GM10266 (cell line): ENCODE results near the gene ORM1.
"Not testable (repeated sequence)": the region's sequence is repeated elsewhere in the genome, so short reads cannot be mapped to it uniquely, and the experiment has no call there.

ENCODE experiments used
- DNase-seq: peaks from one replicate; pipeline ENCODE4 v3.0.0; 2012; ENCODE audit errors: extremely low spot score
- TF ChIP-seq, protein P1 (sequence below): IDR thresholded peaks from 2 replicates; pipeline ENCODE4 v1.5.1; 2012; ENCODE audit warnings: mild to moderate bottlenecking, low read depth; ENCODE audit not compliant: control insufficient read depth, insufficient read depth; ENCODE audit errors: missing control alignments

Gene ORM1

DNA sequence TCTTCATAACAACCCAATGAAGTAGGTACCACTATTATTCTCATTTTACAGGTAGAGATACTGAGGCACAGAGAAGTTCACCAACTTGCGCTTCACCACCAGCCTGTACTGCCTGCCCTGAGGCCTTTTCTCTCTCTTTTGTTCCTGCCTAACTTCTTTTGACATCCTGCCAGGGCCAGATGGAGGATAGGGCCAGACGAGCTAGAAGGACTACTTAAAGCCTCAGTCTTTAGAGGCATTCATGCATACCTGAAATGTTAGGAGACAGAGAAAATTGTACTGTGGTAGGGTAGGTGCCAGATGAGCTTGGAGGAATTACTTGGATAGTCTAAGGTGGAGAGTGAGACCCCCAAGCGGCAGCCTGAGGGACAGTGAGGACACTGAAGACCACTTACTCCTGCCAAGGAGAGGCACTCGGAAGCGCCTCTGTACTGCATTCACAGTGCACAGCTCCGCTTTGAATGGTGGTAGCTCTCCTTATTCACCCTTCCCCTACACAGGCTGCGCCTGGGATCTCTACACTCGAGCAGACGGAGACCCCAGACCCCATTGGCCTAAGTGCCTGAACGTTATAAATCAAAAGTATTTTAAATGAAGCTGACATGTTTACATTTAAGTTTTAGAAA lies 6.2 kb upstream of the ORM1 start:
- TF ChIP-seq, protein P1, sequence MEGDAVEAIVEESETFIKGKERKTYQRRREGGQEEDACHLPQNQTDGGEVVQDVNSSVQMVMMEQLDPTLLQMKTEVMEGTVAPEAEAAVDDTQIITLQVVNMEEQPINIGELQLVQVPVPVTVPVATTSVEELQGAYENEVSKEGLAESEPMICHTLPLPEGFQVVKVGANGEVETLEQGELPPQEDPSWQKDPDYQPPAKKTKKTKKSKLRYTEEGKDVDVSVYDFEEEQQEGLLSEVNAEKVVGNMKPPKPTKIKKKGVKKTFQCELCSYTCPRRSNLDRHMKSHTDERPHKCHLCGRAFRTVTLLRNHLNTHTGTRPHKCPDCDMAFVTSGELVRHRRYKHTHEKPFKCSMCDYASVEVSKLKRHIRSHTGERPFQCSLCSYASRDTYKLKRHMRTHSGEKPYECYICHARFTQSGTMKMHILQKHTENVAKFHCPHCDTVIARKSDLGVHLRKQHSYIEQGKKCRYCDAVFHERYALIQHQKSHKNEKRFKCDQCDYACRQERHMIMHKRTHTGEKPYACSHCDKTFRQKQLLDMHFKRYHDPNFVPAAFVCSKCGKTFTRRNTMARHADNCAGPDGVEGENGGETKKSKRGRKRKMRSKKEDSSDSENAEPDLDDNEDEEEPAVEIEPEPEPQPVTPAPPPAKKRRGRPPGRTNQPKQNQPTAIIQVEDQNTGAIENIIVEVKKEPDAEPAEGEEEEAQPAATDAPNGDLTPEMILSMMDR, result no peak
- DNase-seq, result no peak

DNA sequence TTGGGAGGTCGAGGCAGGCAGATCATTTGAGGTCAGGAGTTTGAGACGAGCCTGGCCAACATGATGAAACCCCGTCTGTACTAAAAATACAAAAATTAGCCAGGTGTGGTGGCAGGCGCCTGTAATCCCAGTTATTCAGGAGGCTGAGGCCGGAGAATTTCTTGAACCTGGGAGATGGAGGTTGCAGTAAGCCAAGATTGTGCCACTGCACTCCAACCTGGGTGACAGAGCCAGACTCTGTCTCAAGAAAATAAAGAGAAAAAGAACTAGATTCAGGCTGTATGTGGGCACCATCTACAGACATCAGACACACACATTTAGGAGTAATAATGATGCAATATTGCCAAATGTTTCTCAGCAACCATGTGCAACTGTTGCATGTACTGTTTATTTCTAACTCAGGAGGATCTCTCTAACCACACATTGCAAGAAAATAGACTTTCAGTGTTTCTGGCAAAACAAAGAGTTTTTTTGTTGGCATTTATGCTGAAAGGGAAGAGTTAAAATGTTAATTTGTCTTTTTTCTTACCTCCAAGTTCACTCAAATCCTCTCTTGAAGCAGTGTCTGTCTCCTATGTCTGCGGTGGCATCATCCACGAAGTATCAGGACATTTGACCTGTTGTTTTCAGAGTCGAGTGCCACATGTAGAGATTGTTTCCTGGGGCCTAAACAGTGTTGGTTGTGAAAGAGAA lies 5.1 kb upstream of the ORM1 start:
- TF ChIP-seq, protein P1, result no peak
- DNase-seq, result no peak

GRCh38 chr9:114318416-114318815 lies 4.5 kb upstream of the ORM1 start:
- TF ChIP-seq, protein P1, result no peak

DNA sequence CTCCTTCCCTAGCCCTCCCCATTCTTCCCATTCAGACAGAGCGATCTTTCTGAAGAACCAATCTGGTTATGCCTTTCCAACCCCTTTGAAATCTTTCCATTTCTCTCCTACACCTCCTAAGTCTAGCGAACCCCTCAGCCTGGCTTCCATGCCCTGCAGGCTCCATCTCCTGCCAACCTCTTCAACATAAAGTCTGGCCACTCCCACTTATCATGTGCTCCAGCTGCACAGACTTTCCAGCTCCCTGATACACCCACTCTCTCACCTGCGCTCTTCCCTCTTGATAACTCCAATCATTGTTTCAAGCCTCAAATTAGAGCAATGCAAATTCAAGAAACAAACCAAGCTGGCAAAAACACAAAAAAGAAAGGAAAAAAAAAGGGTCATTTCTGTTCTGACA lies 3.8 kb upstream of the ORM1 start:
- TF ChIP-seq, protein P1, result no peak
- no peak for DNase-seq

More at GRCh38 chr9:114318416-114318815, 4.5 kb upstream of the ORM1 start:
- no peak for DNase-seq

DNA sequence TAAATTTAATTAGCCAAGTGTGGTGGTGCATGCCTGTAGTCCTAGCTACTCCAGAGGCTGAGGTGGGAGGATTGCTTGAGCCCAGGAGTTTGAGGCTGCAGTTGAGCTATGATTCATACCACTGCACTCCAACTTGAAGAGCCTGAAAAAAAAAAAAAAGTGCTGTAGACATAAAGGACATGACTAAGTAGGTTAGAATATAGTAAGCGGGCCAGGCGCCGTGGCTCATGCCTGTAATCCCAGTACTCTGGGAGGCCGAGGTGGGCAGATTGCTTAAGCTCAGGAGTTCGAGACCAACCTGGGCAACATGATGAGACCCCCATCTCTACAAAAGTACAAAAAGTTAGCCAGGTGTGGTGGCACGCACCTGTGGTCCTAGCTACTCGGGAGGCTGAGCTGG lies 2.2 kb upstream of the ORM1 start:
- DNase-seq, result not testable (repeated sequence)

GRCh38 chr9:114321759-114322158 lies 1.1 kb upstream of the ORM1 start:
- TF ChIP-seq, protein P1, result no peak
- no peak for DNase-seq

DNA sequence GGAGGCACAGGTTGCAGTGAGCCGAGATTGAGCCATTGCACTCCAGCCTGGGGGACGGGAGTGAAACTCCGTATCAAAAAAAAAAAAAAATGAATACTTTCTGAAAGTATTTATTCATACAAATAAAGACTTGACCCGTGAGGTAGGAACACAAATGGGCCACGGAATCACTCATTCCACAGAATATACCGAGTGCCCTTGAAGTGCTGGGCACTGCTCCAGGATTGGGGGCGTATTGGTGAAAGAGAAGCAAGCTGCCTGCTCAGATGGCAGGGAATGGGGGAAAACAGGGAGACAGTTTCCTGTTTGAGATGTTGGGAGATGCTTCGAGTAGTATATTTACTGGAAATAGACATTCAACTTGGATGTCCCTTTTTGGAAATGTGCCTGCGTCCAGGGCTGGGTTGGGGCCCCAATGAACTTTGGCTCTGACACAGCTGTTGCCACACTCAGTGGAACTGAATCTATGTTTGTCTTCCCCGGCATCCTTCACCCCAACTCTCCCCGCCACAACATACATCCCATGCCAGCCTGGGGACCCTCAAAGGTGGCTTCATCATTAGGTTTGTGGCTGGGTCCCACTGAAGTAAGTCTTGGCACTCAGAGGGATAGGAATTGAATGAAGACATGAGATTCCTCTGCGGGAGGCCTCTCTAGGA lies 609 bp upstream of the ORM1 start:
- not testable (repeated sequence) for DNase-seq

DNA sequence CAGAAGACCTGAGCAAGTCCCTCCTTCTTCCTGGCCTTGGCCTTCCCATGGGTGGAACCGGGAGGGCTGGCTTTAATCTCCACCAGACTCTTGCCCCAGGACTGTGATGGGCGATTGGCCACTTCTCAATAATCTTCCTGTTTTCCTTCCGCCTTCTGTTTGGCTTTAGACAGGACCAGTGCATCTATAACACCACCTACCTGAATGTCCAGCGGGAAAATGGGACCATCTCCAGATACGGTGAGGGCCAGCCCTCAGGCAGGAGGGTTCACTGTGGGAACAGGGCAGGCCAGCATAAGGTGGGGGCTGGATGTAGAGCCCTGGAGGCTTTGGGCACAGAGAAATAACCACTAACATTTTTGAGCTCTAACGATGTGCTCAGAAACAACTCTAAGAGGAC lies 951 bp downstream of the ORM1 start:
- DNase-seq, result not testable (repeated sequence)
